Fibroblast of the aortic adventitia (primary cell): ENCODE results near the gene PTPN13. TPM values are rescaled to one million over a fixed set of nuclear protein-coding genes. Genes with fewer than 3 reads are reported as not detected.
"Not testable (repeated sequence)": the region's sequence is repeated elsewhere in the genome, so short reads cannot be mapped to it uniquely, and the experiment has no call there.

Source experiments
- DNase-seq: peaks from one replicate; pipeline ENCODE4 v3.0.0-alpha.2; 2010; ENCODE audit warnings: low read depth
- H3K4me3 ChIP-seq: 2 replicates; pipeline ENCODE4 v1.5.1; 2011; ENCODE audit warnings: low read depth, mild to moderate bottlenecking, control low read depth, low read length, moderate library complexity
- CTCF ChIP-seq: IDR thresholded peaks from 2 replicates; pipeline ENCODE4 v1.5.1; 2011; ENCODE audit warnings: mild to moderate bottlenecking, low read length, control low read depth, inconsistent platforms; ENCODE audit not compliant: insufficient read depth
- total RNA-seq: library from RNA; depleted of rRNA; stranded (reverse); fragments of >200 nt; gene quantifications from 2 replicates; pipeline ENCODE4 v1.2.3, GENCODE V29; 2012; ENCODE audit warnings: low replicate concordance

The PTPN13 gene
- total RNA-seq, 1 donor = 67.6 TPM

GRCh38 chr4:86640469-86640868 is 46.4 kb downstream of the PTPN13 start:
- TF ChIP-seq CTCF = no peak
- peak; percentile 40 for DNase-seq
- no peak overlapping the region for H3K4me3 ChIP-seq

GRCh38 chr4:86641516-86642090 is 47.5 kb downstream of the PTPN13 start:
- no peak for DNase-seq
- H3K4me3 ChIP-seq = no peak overlapping the region
- TF ChIP-seq CTCF = no peak

GRCh38 chr4:86644892-86645291 is 50.8 kb downstream of the PTPN13 start:
- no peak for DNase-seq
- no peak for TF ChIP-seq CTCF
- H3K4me3 ChIP-seq = no peak overlapping the region

- TF ChIP-seq CTCF = no peak
- no peak overlapping the region for H3K4me3 ChIP-seq
- DNase-seq = no peak
Observed at GRCh38 chr4:86652332-86652932, 58.3 kb downstream of the PTPN13 start.

- no peak overlapping the region for H3K4me3 ChIP-seq
- DNase-seq = no peak
- peak; percentile 32 for TF ChIP-seq CTCF
Observed at GRCh38 chr4:86653237-86653865, 59.2 kb downstream of the PTPN13 start.

GRCh38 chr4:86656781-86657180 is 62.7 kb downstream of the PTPN13 start:
- DNase-seq, H3K4me3 ChIP-seq: not testable (repeated sequence)

- DNase-seq = no peak
- no peak for TF ChIP-seq CTCF
- no peak overlapping the region for H3K4me3 ChIP-seq
Observed at GRCh38 chr4:86657382-86657781, 63.3 kb downstream of the PTPN13 start.
